Chondrocyte (in vitro differentiated cells): Measurements from ENCODE around the gene RNPEPL1. TPM values are rescaled to one million over a fixed set of nuclear protein-coding genes. Genes with fewer than 3 reads are reported as not detected.
A peak's percentile ranks its signal among the peaks of the same experiment; 100 is the strongest.

Experiments used
- DNase-seq: peaks from one replicate; pipeline ENCODE4 v3.0.0; 2021; ENCODE audit warnings: mixed read lengths, low spot score
- H3K27ac Mint-ChIP-seq: one replicate; pipeline ENCODE4 v1.8.0; 2021; ENCODE audit warnings: mild to moderate bottlenecking, moderate library complexity, mixed read lengths; ENCODE audit not compliant: unreplicated experiment
- H3K27me3 Mint-ChIP-seq: 2 replicates; pipeline ENCODE4 v1.8.0; 2021; ENCODE audit warnings: low read depth, mixed read lengths
- H3K36me3 Mint-ChIP-seq: 2 replicates; pipeline ENCODE4 v1.8.0; 2021; ENCODE audit warnings: low read depth, mixed read lengths
- H3K4me1 Mint-ChIP-seq: 2 replicates; pipeline ENCODE4 v1.8.0; 2021; ENCODE audit warnings: low read depth, mild to moderate bottlenecking, mixed read lengths
- H3K4me3 Mint-ChIP-seq: one replicate; pipeline ENCODE4 v1.8.0; 2021; ENCODE audit warnings: mild to moderate bottlenecking, moderate library complexity, mixed read lengths; ENCODE audit not compliant: unreplicated experiment
- H3K9me3 Mint-ChIP-seq: 2 replicates; pipeline ENCODE4 v1.8.0; 2021; ENCODE audit warnings: low read depth, mixed read lengths
- CTCF ChIP-seq: fragments of 200-600 bp; sonication (generic); IDR thresholded peaks from 2 replicates; pipeline ENCODE4 v1.5.0; 2021; ENCODE audit warnings: antibody characterized with exemption, mild to moderate bottlenecking, moderate library complexity
- total RNA-seq: library from RNA; stranded (reverse); gene quantifications from 3 replicates; pipeline ENCODE4 v1.2.1, GENCODE V29; 2021

Gene RNPEPL1
- total RNA-seq, 1 donor from 2014 or later = 61.3 TPM

GRCh38 chr2:240596491-240596931 is 28.2 kb downstream of the RNPEPL1 start:
- H3K9me3 Mint-ChIP-seq = no peaks in the 10 kb centered on the region
- H3K4me3 Mint-ChIP-seq = no peak overlapping the region
- H3K36me3 Mint-ChIP-seq = peaks cover 3% of the 10 kb centered on the region
- no peaks in the 10 kb centered on the region for H3K4me1 Mint-ChIP-seq
- no peaks in the 10 kb centered on the region for H3K27me3 Mint-ChIP-seq
- no peak overlapping the region for H3K27ac Mint-ChIP-seq
- TF ChIP-seq CTCF = no peak
- peak; percentile 86 for DNase-seq

- no peaks in the 10 kb centered on the region for H3K27me3 Mint-ChIP-seq
- no peak overlapping the region for H3K27ac Mint-ChIP-seq
Observed at GRCh38 chr2:240597054-240597418, 28.8 kb downstream of the RNPEPL1 start.

GRCh38 chr2:240597419-240598181 is 29.3 kb downstream of the RNPEPL1 start:
- H3K27ac Mint-ChIP-seq = no peak overlapping the region
- DNase-seq = peak; percentile 80
- no peaks in the 10 kb centered on the region for H3K27me3 Mint-ChIP-seq
- H3K36me3 Mint-ChIP-seq = peaks cover 2% of the 10 kb centered on the region
- TF ChIP-seq CTCF = no peak
- H3K9me3 Mint-ChIP-seq = no peaks in the 10 kb centered on the region
- H3K4me1 Mint-ChIP-seq = no peaks in the 10 kb centered on the region
- H3K4me3 Mint-ChIP-seq = no peak overlapping the region

More at GRCh38 chr2:240597054-240597418, 28.8 kb downstream of the RNPEPL1 start:
- H3K4me3 Mint-ChIP-seq = no peak overlapping the region
- H3K36me3 Mint-ChIP-seq = peaks cover 3% of the 10 kb centered on the region
- H3K9me3 Mint-ChIP-seq = no peaks in the 10 kb centered on the region
- TF ChIP-seq CTCF = no peak
- no peaks in the 10 kb centered on the region for H3K4me1 Mint-ChIP-seq
- peak; percentile 68 for DNase-seq

GRCh38 chr2:240598311-240598911 is 30.1 kb downstream of the RNPEPL1 start:
- Mint-ChIP-seq H3K4me1 (no peaks in the 10 kb centered on the region), H3K27me3 (no peaks in the 10 kb centered on the region), H3K36me3 (peaks cover 2% of the 10 kb centered on the region), H3K27ac (no peak overlapping the region), H3K9me3 (no peaks in the 10 kb centered on the region), H3K4me3 (no peak overlapping the region)
- peak; percentile 88 for DNase-seq
- TF ChIP-seq CTCF = no peak

GRCh38 chr2:240599141-240599583 is 30.9 kb downstream of the RNPEPL1 start:
- Mint-ChIP-seq H3K4me1 (no peaks in the 10 kb centered on the region), H3K27ac (no peak overlapping the region), H3K4me3 (no peak overlapping the region), H3K27me3 (no peaks in the 10 kb centered on the region), H3K9me3 (no peaks in the 10 kb centered on the region), H3K36me3 (peaks cover 2% of the 10 kb centered on the region)
- TF ChIP-seq CTCF = no peak
- DNase-seq = peak; percentile 83
